D721Med (cell line): ENCODE results near the gene PLCH1.
"Not testable (repeated sequence)": the region's sequence is repeated elsewhere in the genome, so short reads cannot be mapped to it uniquely, and the experiment has no call there.

Source experiments
- DNase-seq: peaks from one replicate; pipeline ENCODE4 v3.0.0; 2011; ENCODE audit warnings: low spot score; ENCODE audit not compliant: insufficient read length
- FAIRE-seq: peaks from 2 replicates; lab custom pipeline; 2011; peaks lifted over from hg19 to GRCh38; lab: Jason Lieb, UNC
- TF ChIP-seq, protein P1 (sequence below): IDR thresholded peaks from 2 replicates; pipeline ENCODE4 v1.5.1; 2012; ENCODE audit warnings: mild to moderate bottlenecking, control low read depth; ENCODE audit not compliant: insufficient read depth; ENCODE audit errors: missing control alignments

Gene PLCH1

DNA sequence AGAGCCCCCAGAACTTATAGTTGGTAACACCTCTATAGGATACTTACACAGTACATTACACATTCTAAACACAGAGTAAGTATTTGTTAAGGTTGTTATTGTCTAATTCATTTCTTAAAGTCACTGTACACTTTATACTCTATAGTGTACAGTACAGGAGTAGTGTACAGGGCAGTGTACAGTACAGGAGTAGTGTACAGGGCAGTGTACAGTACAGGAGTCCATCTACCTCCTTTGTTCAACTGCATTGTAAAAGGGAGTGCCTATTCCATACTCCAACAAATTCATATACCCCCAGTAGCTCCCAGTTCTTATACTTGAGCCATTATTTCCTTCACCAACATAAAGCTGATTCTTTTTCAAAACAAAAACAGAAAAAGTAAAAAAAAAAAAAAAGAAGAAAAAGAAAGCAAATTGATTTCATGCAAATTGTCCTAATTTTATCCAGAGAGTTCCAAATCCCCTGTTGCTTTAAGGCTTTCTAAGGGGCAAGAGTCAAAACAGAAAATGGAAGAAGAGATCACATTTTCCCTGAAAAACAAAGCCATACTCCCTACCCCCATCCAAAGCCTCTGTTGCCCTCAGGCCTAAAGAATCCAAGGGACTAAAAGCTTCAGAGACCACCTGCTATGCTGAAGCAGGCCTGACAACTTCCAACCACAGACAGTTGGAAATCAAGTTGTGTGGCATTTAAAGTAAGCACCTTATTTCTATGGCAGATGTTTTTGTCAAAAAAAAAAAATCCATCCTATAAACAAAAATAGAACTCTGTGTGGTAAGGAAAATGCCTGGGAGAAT is 125.6 kb downstream of the PLCH1 start:
- TF ChIP-seq, protein P1, sequence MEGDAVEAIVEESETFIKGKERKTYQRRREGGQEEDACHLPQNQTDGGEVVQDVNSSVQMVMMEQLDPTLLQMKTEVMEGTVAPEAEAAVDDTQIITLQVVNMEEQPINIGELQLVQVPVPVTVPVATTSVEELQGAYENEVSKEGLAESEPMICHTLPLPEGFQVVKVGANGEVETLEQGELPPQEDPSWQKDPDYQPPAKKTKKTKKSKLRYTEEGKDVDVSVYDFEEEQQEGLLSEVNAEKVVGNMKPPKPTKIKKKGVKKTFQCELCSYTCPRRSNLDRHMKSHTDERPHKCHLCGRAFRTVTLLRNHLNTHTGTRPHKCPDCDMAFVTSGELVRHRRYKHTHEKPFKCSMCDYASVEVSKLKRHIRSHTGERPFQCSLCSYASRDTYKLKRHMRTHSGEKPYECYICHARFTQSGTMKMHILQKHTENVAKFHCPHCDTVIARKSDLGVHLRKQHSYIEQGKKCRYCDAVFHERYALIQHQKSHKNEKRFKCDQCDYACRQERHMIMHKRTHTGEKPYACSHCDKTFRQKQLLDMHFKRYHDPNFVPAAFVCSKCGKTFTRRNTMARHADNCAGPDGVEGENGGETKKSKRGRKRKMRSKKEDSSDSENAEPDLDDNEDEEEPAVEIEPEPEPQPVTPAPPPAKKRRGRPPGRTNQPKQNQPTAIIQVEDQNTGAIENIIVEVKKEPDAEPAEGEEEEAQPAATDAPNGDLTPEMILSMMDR = no peak
- FAIRE-seq = no peak

DNA sequence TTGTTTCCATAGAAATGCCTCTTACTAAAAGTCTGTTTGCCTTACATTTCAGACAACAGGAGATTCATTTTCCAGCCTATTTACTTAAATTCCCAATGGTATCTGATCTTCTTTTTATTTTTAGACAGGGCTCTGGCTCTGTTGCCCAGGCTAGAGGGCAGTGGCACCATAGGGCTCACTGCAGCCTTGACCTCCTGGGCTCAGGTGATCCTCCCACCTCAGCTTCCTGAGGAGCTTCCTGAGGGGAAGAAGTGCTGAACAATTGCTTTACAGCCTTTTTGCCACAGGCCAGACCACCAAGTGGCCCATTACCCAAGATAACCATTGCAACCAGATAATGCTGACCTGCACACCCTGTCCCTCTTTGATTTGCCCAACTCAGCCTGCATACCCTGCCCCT is 126.3 kb downstream of the PLCH1 start:
- TF ChIP-seq, protein P1 = no peak
- DNase-seq (no peak), FAIRE-seq (no peak)

More for the DNA sequence above, 125.6 kb downstream of the PLCH1 start:
- DNase-seq = no peak

DNA sequence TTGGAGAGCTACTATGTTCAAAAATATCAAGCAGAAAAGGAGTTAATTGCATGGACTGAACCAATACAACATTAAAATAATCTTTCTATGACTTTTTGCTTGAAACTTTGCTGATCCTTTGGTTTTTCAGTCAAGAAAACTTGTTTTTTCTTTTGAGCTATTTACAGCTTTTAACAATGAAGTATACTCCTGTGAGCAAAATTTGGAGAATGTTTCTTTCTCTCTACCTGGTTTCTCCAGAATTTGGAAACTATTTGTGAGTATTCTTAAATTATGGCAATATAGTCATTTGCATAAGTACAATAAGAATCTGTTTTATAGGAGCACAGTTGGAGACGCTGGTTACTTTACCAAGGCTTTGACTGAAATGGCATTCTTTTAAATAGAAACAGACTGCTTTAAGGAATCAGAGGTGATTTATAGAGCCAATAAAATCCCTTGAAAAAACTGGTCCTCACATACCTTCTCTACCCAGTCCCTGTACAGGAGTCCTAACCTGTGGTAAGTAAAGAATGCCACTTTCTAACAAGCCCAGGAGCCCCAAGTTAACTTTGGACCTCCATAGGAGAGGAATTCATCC is 127.4 kb downstream of the PLCH1 start:
- TF ChIP-seq, protein P1 = no peak
- FAIRE-seq = no peak

DNA sequence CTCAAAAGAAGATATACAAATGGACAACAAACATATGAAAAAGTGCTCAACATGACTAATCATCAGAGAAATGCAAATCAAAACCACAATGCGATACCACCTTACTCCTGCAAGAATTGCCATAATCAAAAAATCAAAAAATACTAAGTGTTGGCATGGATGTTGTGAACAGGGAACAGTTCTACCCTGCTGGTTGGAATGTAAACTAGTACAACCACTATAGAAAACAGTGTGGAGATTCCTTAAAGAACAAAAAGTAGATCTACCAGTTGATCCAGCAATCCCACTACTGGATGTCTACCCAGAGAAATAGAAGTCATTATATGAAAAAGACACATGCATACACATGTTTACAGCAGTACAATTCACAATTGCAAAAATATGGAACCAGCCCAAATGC is 129.7 kb downstream of the PLCH1 start:
- DNase-seq, FAIRE-seq: not testable (repeated sequence)

More for the DNA sequence above, 127.4 kb downstream of the PLCH1 start:
- no peak for DNase-seq

DNA sequence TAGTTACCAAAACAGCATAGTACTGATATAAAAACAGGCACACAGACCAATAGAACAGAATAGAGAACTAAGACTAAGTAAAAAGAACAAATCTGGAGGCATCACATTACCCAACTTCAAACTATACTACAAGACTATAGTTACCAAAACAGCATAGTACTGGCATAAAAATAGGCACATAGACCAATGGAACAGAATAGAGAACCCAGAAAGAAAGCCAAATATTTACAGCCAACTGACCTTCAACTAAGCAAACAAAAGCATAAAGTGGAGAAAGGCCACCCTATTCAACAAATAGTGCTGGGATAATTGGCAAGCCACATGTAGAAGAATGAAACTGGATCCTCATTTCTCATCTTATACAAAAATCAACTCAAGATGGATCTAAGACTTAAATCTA is 130.5 kb downstream of the PLCH1 start:
- not testable (repeated sequence) for DNase-seq, FAIRE-seq

DNA sequence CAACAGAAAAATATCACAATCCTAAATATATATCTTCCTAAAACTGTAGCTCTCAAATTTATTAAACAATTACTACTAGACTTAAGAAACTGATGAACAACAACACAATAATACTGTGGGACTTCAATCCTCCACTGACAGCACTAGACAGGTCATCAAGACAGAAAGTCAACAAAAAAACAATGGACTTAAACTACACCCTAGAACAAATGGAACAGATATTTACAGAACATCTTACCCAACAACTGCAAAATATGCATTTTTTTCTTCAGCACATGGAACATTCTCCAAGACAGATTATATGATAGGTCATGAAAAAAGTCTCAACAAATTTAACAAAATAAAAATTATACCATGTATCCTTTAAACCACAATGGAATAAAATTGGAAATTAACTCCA is 133.4 kb downstream of the PLCH1 start:
- DNase-seq (no peak), FAIRE-seq (no peak)
- TF ChIP-seq, protein P1 = no peak

DNA sequence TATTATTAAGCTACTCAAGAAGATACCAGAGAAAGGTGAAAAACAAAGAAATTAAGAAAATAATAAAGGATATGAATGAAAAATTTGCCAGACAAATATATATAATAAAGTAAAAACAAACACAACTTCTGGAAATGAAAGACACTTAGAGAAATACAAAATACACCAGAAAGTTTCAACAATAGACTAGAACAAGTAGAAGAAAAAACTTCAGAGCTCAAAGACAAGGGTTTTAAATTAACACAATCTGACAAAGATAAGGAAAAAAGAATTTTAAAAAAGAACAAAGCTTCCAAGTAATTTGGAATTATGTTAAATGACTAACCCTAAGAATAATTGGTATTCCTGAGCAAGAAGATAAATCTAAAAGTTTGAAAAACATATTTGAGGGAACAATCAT is 135.3 kb downstream of the PLCH1 start:
- TF ChIP-seq, protein P1 = no peak
- FAIRE-seq (no peak), DNase-seq (no peak)

DNA sequence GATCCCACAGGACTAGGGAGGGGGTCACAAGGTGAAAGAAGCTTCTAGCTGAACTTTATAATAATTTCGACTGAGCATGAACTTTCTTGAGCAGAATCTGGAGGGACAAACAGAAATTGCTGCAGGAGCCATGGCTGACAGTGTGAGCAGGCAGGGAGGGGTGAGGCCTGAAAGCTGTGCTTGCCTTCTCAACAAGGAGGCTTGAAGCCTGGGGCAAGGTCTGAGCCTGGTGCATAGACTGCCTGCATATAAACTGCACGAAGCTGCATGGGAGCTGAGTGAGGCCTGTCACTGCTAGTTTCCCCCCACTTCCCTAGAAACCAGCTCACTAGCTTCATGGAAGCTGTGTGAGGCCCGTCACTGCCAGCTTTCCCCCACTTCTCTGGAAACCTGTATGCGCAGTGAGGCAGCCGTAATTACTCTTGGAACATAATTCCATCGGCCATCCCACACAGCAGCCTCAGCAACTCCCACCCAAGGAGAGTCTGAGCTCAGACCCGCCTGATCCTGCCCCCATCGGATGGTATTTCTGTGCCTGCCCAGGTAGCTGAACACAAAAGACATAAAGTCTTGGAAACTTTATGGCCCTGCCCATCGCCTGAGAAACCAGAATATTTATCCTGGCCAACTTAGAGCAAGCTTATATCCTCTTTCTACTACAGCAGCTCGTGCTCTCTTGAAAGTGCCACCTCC is 136.5 kb downstream of the PLCH1 start:
- FAIRE-seq (no peak), DNase-seq (no peak)
- TF ChIP-seq, protein P1 = no peak
